LHCN-M2 (cell line): ENCODE measurements around the gene ZDHHC21. TPM values are rescaled to one million over a fixed set of nuclear protein-coding genes. Genes with fewer than 3 reads are reported as not detected.

Source experiments
- DNase-seq: peaks from one replicate; pipeline ENCODE4 v3.0.0-alpha.2; 2012; ENCODE audit warnings: low read depth
- total RNA-seq: library from RNA; depleted of rRNA; stranded (reverse); fragments of >200 nt; gene quantifications from 2 replicates; pipeline ENCODE4 v1.2.3, GENCODE V29; 2014; rRNA removed

ZDHHC21 gene
- total RNA-seq, 1 experiment from 2014 or later, result 4.2 TPM

DNA sequence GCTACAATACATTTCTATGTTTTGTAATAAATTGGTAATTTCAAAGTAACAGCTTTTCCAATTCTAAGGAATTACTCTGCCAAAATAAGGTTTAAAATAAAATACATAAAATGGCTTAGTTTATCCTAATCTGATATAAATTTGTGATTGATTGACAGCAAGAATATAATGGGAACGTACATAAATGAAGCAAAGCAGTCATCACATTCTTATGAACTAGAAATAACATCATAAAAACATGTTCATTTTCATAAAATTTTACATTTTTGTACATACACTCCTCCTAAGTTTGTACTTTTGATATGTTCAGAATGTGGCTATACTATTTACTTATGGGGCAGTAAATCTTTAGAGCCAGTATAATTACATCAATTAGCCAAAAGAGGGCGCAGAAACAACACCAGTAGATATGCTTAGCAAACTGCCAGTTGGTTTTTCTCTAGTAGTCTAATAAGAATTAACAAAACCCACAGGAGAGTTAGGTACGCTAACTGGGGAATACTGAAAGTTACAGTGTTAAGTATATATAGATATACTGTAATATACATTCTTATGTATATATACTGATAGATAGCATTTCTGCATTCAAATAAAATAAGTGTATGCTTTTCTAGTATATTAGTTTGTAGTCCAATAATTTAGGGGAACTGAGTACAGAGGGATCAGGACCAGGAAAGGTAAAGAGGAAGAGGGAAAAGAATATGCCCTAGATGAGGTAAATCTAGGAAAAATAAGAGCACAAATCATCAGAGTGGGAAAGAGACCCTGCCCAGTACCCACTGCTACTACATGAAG is 76.8 kb downstream of the ZDHHC21 start:
- peak; percentile 49 for DNase-seq

DNA sequence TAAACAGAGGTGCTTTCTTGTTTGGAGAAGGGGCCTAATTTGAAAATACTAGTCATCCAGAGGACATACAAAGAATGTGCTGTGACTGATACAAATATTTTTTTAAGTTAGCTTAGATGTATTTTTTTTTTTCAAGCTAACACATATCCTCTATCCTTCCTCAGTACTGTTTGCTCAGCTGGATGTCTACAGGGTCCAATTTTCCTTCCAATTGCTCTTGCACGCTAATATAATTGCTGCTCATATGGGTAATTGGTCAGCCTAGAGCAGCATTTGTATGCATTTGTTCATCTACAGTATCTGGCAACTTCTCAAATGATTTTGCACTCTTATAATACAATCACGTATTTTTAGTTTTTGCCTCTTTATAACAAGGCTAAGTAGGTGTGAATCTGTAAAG is 84.7 kb downstream of the ZDHHC21 start:
- DNase-seq, result no peak

DNA sequence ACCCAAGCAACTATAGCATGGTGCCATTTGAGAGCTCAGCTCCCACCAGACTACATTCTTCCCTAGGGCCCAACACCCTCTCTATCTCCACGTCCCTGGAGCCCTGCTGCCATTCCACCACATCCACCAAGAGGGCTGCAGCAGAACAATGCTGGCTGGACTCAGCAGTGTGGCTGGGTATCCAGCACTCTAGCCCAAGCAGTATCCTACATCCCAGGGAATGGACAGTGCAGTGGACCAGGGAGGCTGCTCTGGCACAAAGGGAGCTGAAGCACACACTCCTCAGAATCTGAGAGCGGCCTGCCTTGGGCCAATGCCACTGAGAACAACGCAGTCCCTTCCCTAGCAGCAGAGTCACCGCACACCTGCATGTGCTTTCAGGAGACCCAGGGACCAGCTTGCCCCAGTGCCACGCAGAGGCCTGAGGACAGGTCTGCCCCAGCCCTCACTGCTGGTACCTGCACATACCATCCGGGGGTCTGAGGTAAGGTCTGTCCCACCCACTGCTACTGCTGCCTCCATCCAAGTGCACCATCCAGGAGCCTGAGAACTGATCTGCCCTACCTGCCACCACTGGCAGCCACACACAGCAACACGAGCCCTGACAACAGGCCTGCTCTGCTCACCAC is 95.9 kb downstream of the ZDHHC21 start:
- DNase-seq, result no peak

DNA sequence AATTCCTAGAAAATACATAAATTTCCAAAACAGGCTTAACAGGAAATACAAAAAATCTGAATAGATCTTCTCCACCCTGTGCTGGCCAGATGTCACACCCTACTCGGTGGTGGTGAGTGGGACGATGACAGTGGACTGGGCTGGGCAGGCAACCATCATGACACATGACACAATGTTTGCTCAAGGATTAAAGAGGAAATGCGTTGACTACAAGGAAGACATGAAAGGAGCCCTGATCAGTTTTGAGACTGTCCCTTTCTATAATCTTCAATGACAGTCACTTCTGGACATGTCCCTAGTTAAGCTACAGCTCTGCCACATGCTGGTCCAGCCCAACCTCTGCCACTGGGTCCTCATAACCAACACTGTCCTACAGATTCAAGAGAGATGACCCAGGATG is 99.8 kb downstream of the ZDHHC21 start:
- DNase-seq, result no peak

DNA sequence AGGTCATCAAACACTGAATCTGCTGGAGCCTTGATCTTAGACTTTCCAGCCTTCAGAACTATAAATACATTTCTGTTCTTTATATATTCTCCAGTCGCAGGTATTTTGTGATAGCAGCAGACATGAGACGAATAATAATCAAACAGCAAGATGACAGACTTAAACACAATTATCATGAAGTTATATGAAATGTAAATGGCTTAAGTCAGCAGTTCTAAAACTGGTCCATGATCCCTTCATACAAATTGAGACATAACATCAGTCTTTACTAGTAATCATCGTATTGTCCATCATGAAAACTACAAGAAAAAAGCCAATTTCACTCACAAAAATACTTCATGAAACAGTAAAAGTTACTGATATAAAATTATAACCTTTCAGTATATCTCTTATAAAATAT is 101.8 kb downstream of the ZDHHC21 start:
- DNase-seq, result no peak

DNA sequence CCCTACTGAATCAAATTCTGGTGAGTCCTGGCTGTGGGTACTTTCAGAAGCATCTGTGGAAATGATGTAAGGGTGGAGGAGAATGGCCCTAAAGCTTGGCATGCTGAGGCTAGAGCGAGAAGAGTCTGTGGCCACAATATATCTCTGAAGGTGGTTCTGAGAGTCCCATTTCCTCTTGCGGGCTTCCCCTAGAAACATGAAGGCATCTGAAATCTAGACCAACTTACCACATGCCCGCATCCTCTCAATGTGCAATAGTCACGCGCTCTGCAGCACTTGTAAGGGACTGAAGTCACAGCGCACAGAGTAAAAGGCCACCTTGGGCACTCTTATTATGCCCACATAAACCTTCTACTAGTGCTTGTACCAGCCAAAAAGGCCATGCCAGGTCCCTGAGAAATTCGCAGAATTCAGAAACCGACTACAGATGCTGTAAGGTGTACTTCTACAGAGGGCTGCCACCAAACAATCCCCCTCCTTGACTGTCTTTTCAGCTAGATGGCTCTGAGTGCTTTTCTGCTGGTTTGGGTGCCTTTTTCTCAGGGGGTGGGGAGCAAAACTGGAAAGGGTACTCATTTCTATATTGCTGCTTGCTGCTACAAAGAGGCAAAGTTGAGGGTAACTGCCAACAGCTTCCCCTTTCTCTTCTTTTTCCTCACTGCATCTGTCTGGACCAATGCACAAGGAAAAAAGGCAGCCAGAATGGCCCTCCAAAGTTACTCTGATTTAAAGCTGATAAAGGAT is 107.3 kb downstream of the ZDHHC21 start:
- DNase-seq, result no peak

DNA sequence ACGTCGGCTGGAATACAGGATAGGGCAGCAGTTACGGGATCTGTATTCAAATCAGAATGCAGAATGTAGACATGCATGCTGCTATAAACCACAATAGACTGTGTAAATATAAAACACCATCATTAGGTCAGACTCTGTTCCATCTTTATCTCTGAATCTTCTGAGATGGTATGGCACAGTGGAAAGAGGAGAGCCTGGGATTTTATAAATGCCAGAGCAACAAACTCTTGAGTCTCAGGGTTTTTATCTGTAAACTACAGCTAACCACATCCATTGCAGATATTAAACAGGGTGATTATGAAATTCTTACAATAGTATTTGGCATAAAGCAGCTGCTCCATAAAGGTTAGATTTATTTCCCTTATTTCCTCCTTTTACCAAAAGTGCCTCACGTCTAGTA is 108.7 kb downstream of the ZDHHC21 start:
- no peak for DNase-seq

DNA sequence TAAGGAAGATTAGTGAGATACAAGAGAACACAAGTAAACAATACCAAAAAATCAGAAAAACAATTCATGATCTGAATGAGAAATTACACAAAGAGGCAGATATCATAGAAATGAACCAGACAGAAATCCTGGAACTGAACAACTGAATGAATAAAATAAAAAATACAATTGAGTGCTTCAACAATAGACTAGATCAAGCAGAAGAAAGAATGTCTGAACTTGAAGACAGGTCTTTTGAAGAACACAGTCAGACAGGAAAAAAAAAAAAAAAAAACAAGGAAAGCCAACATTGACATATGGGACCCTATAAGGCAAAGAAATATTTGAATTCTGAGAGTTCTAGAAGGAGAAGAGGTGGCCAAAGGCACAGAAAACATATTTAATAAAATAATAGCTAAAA is 115.2 kb downstream of the ZDHHC21 start:
- DNase-seq, result no peak

DNA sequence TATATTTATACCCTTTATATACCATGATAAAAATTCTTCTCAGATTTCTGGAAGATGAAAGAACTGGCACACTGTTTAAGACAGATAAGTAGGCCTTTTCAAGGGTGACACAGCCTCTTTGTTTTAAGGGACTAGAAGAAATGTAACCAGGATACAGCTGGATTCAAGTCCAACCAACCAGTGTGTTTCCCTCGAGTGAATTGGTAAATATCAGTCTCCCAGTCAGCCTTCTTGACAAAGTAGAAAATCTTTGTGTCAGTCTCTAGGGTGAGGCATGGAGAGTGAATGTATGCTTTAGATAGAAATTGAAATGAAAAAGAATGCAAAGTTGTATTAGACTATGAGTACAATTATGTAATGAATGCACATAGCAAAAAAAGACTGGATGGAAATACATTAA is 119.1 kb downstream of the ZDHHC21 start:
- DNase-seq, result no peak

DNA sequence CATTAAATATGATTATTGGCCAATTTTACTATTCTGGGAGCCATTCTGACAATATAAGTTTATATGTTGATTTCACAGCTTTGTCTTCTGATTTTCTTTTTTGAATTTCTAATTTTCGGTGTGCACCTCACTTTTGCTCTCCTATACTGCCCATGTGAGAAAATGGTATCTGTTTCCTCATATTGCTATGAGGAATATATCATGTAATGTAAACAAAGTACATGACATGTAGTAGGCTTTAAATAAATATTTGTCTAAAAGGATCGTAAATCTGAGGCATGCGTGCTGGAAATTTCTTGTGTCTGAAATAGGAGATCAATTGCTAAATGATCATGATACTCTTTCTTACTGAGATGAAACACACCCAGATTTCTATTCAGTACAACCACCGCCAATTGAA is 119.9 kb downstream of the ZDHHC21 start:
- DNase-seq, result no peak

DNA sequence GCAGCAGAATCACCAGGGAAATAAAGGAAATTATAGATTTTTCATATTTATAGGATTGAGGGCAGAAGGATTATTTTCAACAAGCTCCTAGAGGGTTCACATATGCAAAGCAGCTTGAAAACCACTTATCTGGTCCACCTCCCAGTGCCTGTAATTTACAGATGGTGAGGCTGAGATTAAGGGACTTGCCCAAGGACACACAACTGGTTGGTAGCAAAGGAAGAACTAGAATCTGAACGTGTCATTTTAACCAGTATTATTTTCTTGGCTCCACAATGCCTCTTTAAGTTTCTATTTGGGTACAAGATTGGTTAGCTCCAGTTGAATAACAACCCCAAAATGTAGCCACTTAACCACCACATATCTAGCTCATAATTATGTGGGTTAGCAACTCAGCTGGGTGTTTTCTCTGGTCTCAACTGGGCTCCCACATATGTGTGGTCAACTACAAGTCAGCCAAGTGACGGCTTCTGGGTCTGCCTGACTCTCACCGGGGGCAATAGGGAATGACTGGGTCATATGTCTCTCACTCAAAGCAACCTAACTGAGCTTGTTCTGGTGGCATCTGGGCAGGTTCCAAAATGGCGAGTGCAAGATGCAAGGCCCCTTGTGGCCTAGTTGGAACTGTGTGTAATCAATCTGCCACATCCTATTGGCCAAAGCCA is 127.7 kb downstream of the ZDHHC21 start:
- no peak for DNase-seq

DNA sequence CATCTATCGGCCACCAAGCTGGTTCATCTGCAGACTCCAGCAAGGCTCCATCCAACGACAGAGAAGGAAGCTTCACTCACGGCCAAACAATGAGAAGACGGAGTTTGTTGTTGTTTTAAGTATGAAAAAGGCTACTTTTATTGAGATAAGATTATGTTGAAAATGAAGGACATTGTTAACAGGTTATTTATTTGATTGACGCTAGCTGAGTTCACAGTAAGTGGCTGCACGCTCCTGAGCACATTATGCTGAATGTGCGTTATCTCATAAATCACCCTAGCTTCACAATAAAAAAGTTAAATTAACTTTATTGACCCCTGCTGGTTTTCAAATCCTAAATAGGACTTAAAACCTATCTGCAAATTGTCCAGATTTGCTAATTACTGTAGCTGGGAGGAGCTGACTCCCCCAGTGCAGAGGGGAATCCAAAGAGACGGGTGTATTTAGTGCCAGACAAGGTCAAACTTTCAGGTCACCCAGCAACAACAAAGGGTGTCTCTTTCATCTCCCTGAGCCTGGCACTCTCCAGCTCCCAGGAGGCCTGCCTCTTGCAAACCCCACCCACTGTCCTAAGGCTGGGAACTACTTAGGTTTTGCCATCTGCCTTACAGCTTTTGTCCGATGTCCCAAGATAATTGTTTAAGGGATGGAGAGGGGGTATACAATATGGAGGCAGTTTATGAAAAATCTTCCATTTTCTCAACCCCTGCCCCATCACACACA is 129.2 kb downstream of the ZDHHC21 start:
- DNase-seq, result no peak

DNA sequence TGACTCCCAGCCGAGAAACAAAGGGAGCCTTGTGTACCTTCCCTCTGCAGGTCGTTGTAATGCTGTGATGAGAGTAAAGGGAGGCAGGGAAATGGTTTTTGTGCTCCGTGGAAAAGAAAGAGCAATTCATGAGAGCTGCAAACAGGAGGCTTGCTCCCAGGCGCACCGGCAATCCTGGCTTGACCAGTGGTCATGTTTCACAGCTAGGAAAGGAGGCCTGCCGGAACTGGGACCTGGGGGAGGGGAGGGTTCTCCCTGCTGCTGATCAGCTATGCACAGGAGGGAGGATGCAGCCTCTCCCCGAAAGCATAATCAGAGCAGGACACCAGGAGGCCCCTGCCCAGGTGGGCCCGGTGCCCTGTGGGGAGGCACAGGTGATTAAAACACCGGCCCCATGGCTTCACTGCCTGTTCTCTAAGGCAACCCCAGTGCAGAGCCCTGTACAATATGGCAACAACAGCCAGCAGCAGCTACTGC is 131.3 kb downstream of the ZDHHC21 start:
- no peak for DNase-seq

Other genes with a start within 250 kb of the ZDHHC21 start
- not detected in 2 replicates for gene CER1, start 29.3 kb upstream of the ZDHHC21 start, total RNA-seq
- gene FREM1, start 217.0 kb upstream of the ZDHHC21 start, total RNA-seq, result 0.75 TPM in 1 of 2 replicates, not detected in the other